ENCODE results near the gene BCL2. TPM values are rescaled to one million over a fixed set of nuclear protein-coding genes. Genes with fewer than 3 reads are reported as not detected.

Gene BCL2
- total RNA-seq, 1 experiment from 2014 or later = 1.3 TPM

DNA sequence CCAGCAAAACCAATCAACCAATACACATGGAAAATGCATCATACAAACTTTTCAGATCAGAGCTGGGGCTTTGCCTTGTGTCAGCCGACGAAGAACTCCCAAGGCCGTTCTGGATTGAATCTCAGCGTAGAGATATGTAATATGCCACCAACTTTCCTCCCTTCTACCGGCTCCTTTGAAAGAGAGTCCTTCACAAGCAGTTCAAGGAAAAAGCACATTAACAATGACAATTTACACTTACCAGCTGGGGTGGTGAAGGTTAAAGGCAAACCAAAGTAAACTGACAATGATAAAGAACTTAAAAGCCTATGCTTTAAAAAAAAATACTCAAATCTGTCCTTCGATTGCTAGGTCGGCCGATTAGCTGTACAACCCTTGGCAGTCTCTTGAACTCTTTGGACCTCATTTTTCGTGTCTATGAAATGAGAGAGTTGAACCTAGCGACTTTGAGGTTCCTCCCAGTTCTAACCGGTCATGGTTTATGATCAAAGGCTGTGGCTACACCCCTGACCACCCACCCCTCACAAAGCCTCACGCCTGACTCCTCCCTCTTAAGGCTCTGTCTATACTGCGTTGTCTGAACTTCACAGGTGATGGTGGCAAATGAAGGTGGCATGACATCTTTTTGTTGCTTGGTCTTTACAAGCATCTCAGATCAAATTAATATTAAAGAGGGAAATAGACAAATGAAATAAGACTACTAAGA is 46.2 kb downstream of the BCL2 start:
- no peak overlapping the region for H3T11ph ChIP-seq (ENCODE audit: low read length)
- H3K4ac ChIP-seq (ENCODE audit: low read depth, low read length) = no peak overlapping the region
- H3K9me3 ChIP-seq (ENCODE audit: control insufficient read depth, low read depth, low read length) = no peaks in the 10 kb centered on the region
- no peaks in the 10 kb centered on the region for H3K23me2 ChIP-seq (ENCODE audit: insufficient read length, low read depth, low read length, poor library complexity, severe bottlenecking)
- no peak overlapping the region for H2AFZ ChIP-seq (ENCODE audit: low read length)
- no peak overlapping the region for H2BK12ac ChIP-seq (ENCODE audit: insufficient read length, low read depth, low read length)
- no peaks in the 10 kb centered on the region for H3K79me1 ChIP-seq (ENCODE audit: insufficient read depth, low read depth, low read length, poor library complexity, severe bottlenecking)
- H3K27me3 ChIP-seq (ENCODE audit: insufficient read depth, low read length) = no peaks in the 10 kb centered on the region
- no peak overlapping the region for H2BK5ac ChIP-seq (ENCODE audit: insufficient read length, low read length)
- Mint-ChIP-seq H3K36me3 (ENCODE audit: insufficient read depth in 1 of 3, low read depth in 3 of 3) (no peaks in the 10 kb centered on the region), H3K9me3 (no peaks in the 10 kb centered on the region), H3K4me1 (no peaks in the 10 kb centered on the region), H3K27ac (no peak overlapping the region; a peak in 1 of 7 replicates), H3K27me3 (ENCODE audit: low read depth) (no peaks in the 10 kb centered on the region), H3K4me3 (no peak overlapping the region)
- H4K5ac ChIP-seq (ENCODE audit: insufficient read length, low read depth, low read length) = no peak overlapping the region
- no peak overlapping the region for H4K8ac ChIP-seq (replicated peaks; ENCODE audit: insufficient read length, low read depth, low read length)
- H3K18ac ChIP-seq (ENCODE audit: insufficient read length, low read depth, low read length) = no peak overlapping the region
- no peak overlapping the region for H2BK120ac ChIP-seq (ENCODE audit: low read depth, low read length, poor library complexity, severe bottlenecking)
- no peak overlapping the region for H2BK20ac ChIP-seq (ENCODE audit: low read depth, low read length, poor library complexity, severe bottlenecking)
- TF ChIP-seq, protein P1, sequence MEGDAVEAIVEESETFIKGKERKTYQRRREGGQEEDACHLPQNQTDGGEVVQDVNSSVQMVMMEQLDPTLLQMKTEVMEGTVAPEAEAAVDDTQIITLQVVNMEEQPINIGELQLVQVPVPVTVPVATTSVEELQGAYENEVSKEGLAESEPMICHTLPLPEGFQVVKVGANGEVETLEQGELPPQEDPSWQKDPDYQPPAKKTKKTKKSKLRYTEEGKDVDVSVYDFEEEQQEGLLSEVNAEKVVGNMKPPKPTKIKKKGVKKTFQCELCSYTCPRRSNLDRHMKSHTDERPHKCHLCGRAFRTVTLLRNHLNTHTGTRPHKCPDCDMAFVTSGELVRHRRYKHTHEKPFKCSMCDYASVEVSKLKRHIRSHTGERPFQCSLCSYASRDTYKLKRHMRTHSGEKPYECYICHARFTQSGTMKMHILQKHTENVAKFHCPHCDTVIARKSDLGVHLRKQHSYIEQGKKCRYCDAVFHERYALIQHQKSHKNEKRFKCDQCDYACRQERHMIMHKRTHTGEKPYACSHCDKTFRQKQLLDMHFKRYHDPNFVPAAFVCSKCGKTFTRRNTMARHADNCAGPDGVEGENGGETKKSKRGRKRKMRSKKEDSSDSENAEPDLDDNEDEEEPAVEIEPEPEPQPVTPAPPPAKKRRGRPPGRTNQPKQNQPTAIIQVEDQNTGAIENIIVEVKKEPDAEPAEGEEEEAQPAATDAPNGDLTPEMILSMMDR (conservative IDR thresholded peaks at IDR 0.05) = no peak
- no peak overlapping the region for H3K56ac ChIP-seq (ENCODE audit: insufficient read length, low read depth, low read length)
- H4K20me1 ChIP-seq (ENCODE audit: control insufficient read depth, insufficient read depth, insufficient read length) = no peaks in the 10 kb centered on the region
- no peak overlapping the region for H3K9ac ChIP-seq (ENCODE audit: extremely low read depth, insufficient read length, low read length)
- H2BK15ac ChIP-seq (ENCODE audit: low read depth, low read length) = no peak overlapping the region
- no peak overlapping the region for H2AK5ac ChIP-seq (ENCODE audit: insufficient read length, low read length)
- no peak overlapping the region for H3K4me2 ChIP-seq (ENCODE audit: insufficient read depth, insufficient read length, low read length)
- H3K4me1 ChIP-seq (ENCODE audit: insufficient read depth, low read length) = no peaks in the 10 kb centered on the region
- DNase-seq = no peak
- no peak overlapping the region for H3K23ac ChIP-seq (ENCODE audit: insufficient read length, low read depth, low read length)
- no peak overlapping the region for H3K14ac ChIP-seq (ENCODE audit: insufficient read depth, low read length)
- no peaks in the 10 kb centered on the region for H3K79me2 ChIP-seq (ENCODE audit: insufficient read depth, low read length)
- no peak overlapping the region for H4K91ac ChIP-seq (ENCODE audit: insufficient read length, low read depth, low read length)
- H3K27ac ChIP-seq (ENCODE audit: insufficient read length, low read depth, low read length) = no peak overlapping the region
- no CpG with 5 or more reads among the region's 13 CpGs for WGBS (ENCODE audit: extremely low coverage, insufficient read length, low lambda C conversion rate)

All from H9 (cell line).